CD14-positive monocyte (primary cell): ENCODE data around the gene ARHGEF40. TPM values are rescaled to one million over a fixed set of nuclear protein-coding genes. Genes with fewer than 3 reads are reported as not detected.
A peak's percentile ranks its signal among the peaks of the same experiment; 100 is the strongest.

ENCODE experiments used
- DNase-seq, 3 donors: peaks; one replicate each; pipeline ENCODE4 v3.0.0-alpha.2; 2011 to 2022
- H2AFZ ChIP-seq: 2 replicates; pipeline ENCODE4 v1.6.0; 2012; ENCODE audit warnings: mild to moderate bottlenecking, low read depth, low read length, inconsistent platforms; ENCODE audit not compliant: insufficient read depth, poor library complexity, severe bottlenecking
- H3K27ac ChIP-seq, 2 donors: 1 replicate in 1 of 2; 2 replicates in 1 of 2; pipeline ENCODE4 v1.5.1; 2012 to 2013; ENCODE audit warnings: low read length in 2 of 2, control low read depth in 1 of 2, inconsistent platforms in 1 of 2, low read depth in 1 of 2, mild to moderate bottlenecking in 1 of 2
- H3K27me3 ChIP-seq, 2 donors: one replicate each; pipeline versions ENCODE4 v1.6.0 to v1.6.1; 2011 to 2013; ENCODE audit warnings: low read length in 2 of 2; ENCODE audit not compliant: control insufficient read depth in 2 of 2, insufficient read depth in 2 of 2
- H3K36me3 ChIP-seq, 2 donors: replicated peaks in 1 of 2; 1 replicate in 1 of 2; 2 replicates in 1 of 2; pipeline versions ENCODE4 v1.5.1 to v1.6.1; 2012 to 2013; ENCODE audit warnings: low read length in 2 of 2, control low read depth in 1 of 2, inconsistent platforms in 1 of 2, mild to moderate bottlenecking in 1 of 2; ENCODE audit not compliant: insufficient read depth in 2 of 2, control insufficient read depth in 1 of 2
- H3K4me1 ChIP-seq, 2 donors: 1 replicate in 1 of 2; 2 replicates in 1 of 2; pipeline versions ENCODE4 v1.5.1 to v1.6.1; 2012 to 2013; ENCODE audit warnings: low read length in 2 of 2, control low read depth in 1 of 2, inconsistent platforms in 1 of 2, mild to moderate bottlenecking in 1 of 2, moderate library complexity in 1 of 2; ENCODE audit not compliant: insufficient read depth in 2 of 2, control insufficient read depth in 1 of 2
- H3K4me2 ChIP-seq: replicated peaks from 2 replicates; pipeline ENCODE3; 2012; ENCODE audit warnings: low read length, moderate library complexity, mild to moderate bottlenecking; ENCODE audit not compliant: poor library complexity, severe bottlenecking; ENCODE audit errors: extremely low read depth
- H3K4me3 ChIP-seq, 3 experiments: fragments of 200-600 bp in 1 of 3; sonication (generic) in 1 of 3; replicated peaks in 1 of 3; 1 replicate in 2 of 3; 2 replicates in 1 of 3; pipeline ENCODE4 v1.5.1; 2011 to 2013; ENCODE audit warnings: low read length in 3 of 3, mild to moderate bottlenecking in 3 of 3, control low read depth in 2 of 3, low read depth in 2 of 3, inconsistent platforms in 1 of 3, moderate library complexity in 1 of 3
- H3K79me2 ChIP-seq: 2 replicates; pipeline ENCODE4 v1.6.0; 2012; ENCODE audit warnings: mild to moderate bottlenecking, control low read depth, inconsistent platforms, low read length, moderate library complexity; ENCODE audit not compliant: insufficient read depth
- H3K9ac ChIP-seq: 2 replicates; pipeline ENCODE4 v1.6.0; 2017; ENCODE audit warnings: low read length, mild to moderate bottlenecking; ENCODE audit not compliant: insufficient read depth, poor library complexity, severe bottlenecking
- H3K9me3 ChIP-seq, 2 donors: replicated peaks in 1 of 2; 1 replicate in 1 of 2; 2 replicates in 1 of 2; pipeline versions ENCODE4 v1.5.1 to v1.6.1; 2012 to 2013; ENCODE audit warnings: low read length in 2 of 2, control low read depth in 1 of 2; ENCODE audit not compliant: control insufficient read depth in 1 of 2, insufficient read depth in 1 of 2
- H4K20me1 ChIP-seq: 2 replicates; pipeline ENCODE4 v1.6.0; 2012; ENCODE audit warnings: mild to moderate bottlenecking, low read length, control low read depth, moderate library complexity; ENCODE audit not compliant: insufficient read depth
- H3K27ac Mint-ChIP-seq, 7 donors: one replicate each; pipeline ENCODE4 v1.8.0; 2020; ENCODE audit warnings: mild to moderate bottlenecking in 7 of 7, mixed read lengths in 7 of 7, moderate library complexity in 6 of 7, inconsistent platforms in 2 of 7
- H3K27me3 Mint-ChIP-seq, 3 donors: one replicate each; pipeline ENCODE4 v1.8.0; 2021 to 2022; ENCODE audit warnings: low read depth in 3 of 3, mild to moderate bottlenecking in 3 of 3, mixed read lengths in 3 of 3, moderate library complexity in 3 of 3, inconsistent platforms in 1 of 3
- H3K36me3 Mint-ChIP-seq, 2 donors: one replicate each; pipeline ENCODE4 v1.8.0; 2020; ENCODE audit warnings: mixed read lengths in 2 of 2, inconsistent platforms in 1 of 2, mild to moderate bottlenecking in 1 of 2
- H3K4me1 Mint-ChIP-seq: one replicate; pipeline ENCODE4 v1.8.0; 2020; ENCODE audit warnings: mild to moderate bottlenecking, mixed read lengths
- H3K4me3 Mint-ChIP-seq, 2 donors: one replicate each; pipeline ENCODE4 v1.8.0; 2020; ENCODE audit warnings: mild to moderate bottlenecking in 2 of 2, mixed read lengths in 2 of 2, moderate library complexity in 1 of 2
- H3K9me3 Mint-ChIP-seq, 7 donors: one replicate each; pipeline ENCODE4 v1.8.0; 2020 to 2022; ENCODE audit warnings: mixed read lengths in 7 of 7, mild to moderate bottlenecking in 6 of 7, moderate library complexity in 6 of 7, inconsistent platforms in 2 of 7
- CTCF ChIP-seq: fragments of 200-600 bp; IDR thresholded peaks from one replicate; pipeline ENCODE4 v1.8.0; 2022; ENCODE audit warnings: antibody characterized with exemption, mild to moderate bottlenecking
- WGBS: methylation state at CpG from one replicate; pipeline ENCODE4 v1.1.5; 2013; ENCODE audit warnings: missing lambda C conversion rate; ENCODE audit not compliant: insufficient coverage; 5-methylcytosine and 5-hydroxymethylcytosine counted together
- intact Hi-C, 2 donors: fragments of 100-400 bp; cut with micrococcal nuclease; formaldehyde crosslinking; loops; one replicate each; pipeline versions ENCODE4 v1.15.0 to v1.15.1; 2023
- polyA plus RNA-seq, 3 donors: library from polyadenylated mRNA; depleted of rRNA in 1 of 3; unstranded in 2 of 3; stranded (reverse) in 1 of 3; fragments of 300-500 nt in 2 of 3; fragments of >200 nt in 1 of 3; fragmentation: Illumina TruSeq in 2 of 3; gene quantifications; 1 replicate in 2 of 3; 2 replicates in 1 of 3; pipeline ENCODE4 v1.2.3, GENCODE V29; 2012 to 2021

ARHGEF40 gene
- polyA plus RNA-seq, 3 donors, result 12.1 to 114 (median 15.3) TPM

- Histone ChIP-seq H3K4me2 (no peak overlapping the region), H3K4me3 (no peak overlapping the region), H3K4me1 (no peaks in the 10 kb centered on the region), H2AFZ (no peak overlapping the region), H3K9me3 (no peaks in the 10 kb centered on the region), H3K79me2 (no peaks in the 10 kb centered on the region), H3K9ac (no peak overlapping the region), H4K20me1 (no peaks in the 10 kb centered on the region), H3K27ac (no peak overlapping the region), H3K27me3 (peaks cover 0 to 9% of the 10 kb centered on the region in 2 donors), H3K36me3 (no peaks in the 10 kb centered on the region)
- H3K4me3 Mint-ChIP-seq, result no peak overlapping the region
- intact Hi-C loops, result loop anchor here in 1 of 2 donors (5.0 kb wide), 1 partner anchor 39 kb away; no protein-coding TSS in a partner anchor
- H3K9me3 Mint-ChIP-seq, result no peaks in the 10 kb centered on the region
- H3K27me3 Mint-ChIP-seq, result peaks cover 2 to 9% (median 5%) of the 10 kb centered on the region in 3 donors
- no peak overlapping the region for H3K27ac Mint-ChIP-seq
- TF ChIP-seq CTCF, result no peak
- no peaks in the 10 kb centered on the region for H3K4me1 Mint-ChIP-seq
- 71% methylated on average over 4 of the region's 10 CpGs for WGBS
- no peak for DNase-seq
- H3K36me3 Mint-ChIP-seq, result no peaks in the 10 kb centered on the region
Observed at GRCh38 chr14:21056520-21057163, 13.5 kb upstream of the ARHGEF40 start.

- Histone ChIP-seq H2AFZ (no peak within 1 kb of the TSS), H3K4me1 (no peaks in the 10 kb centered on the region), H3K4me3 (no peak within 1 kb of the TSS), H3K9me3 (no peaks in the 10 kb centered on the region), H3K79me2 (no peaks in the 10 kb centered on the region), H3K9ac (no peak within 1 kb of the TSS), H3K27ac (no peak within 1 kb of the TSS), H4K20me1 (no peaks in the 10 kb centered on the region), H3K36me3 (no peaks in the 10 kb centered on the region), H3K27me3 (peaks cover 0 to 6% of the 10 kb centered on the region in 2 donors), H3K4me2 (no peak within 1 kb of the TSS)
- Mint-ChIP-seq H3K36me3 (no peaks in the 10 kb centered on the region), H3K4me1 (no peaks in the 10 kb centered on the region), H3K27ac (peak within 1 kb of the TSS in 1 of 7 donors; percentile 13), H3K9me3 (no peaks in the 10 kb centered on the region), H3K27me3 (peaks cover 5 to 10% (median 10%) of the 10 kb centered on the region in 3 donors), H3K4me3 (no peak within 1 kb of the TSS)
- DNase-seq, result no peak
- intact Hi-C loops, result loop anchor here in 1 of 2 donors (5.0 kb wide), 1 partner anchor 41 kb away; no protein-coding TSS in a partner anchor
- whole genome bisulfite sequencing, result 86% methylated on average over 6 of the region's 8 CpGs
- TF ChIP-seq CTCF, result no peak
Observed at GRCh38 chr14:21057803-21058675, 12.1 kb upstream of the ARHGEF40 start, which contains the start of gene RNASE8. Gene RNASE8 (plus strand): TSS chr14:21057822. CDS start chr14:21057893, 71 bp downstream.
